HCT116 (cell line): ENCODE results near the gene ZNF543. TPM values are rescaled to one million over a fixed set of nuclear protein-coding genes. Genes with fewer than 3 reads are reported as not detected.

ENCODE experiments used
- ATAC-seq: fragments of 200-7000 bp; cut with Tn5 transposase; 2 replicates; pipeline ENCODE4 v1.9.1; 2020; ENCODE audit warnings: mild to moderate bottlenecking, moderate library complexity
- BruUV-seq: library from RNA; stranded (reverse); fragments of 400-500 nt; replicated peaks from 2 replicates; lab custom pipeline; 2021; lab: Mats Ljungman, UMichigan
- CTCF ChIA-PET: fragments of 300-600 bp; sonication (Branson Sonifier 250); formaldehyde crosslinking; loops from one replicate; lab custom pipeline; 2021; ENCODE audit warnings: antibody characterized with exemption; lab: Charles Lee
- POLR2A ChIA-PET: fragments of 300-600, 350-600 bp; sonication (Branson Sonifier 250); formaldehyde crosslinking; loops from one replicate; lab custom pipeline; 2021; ENCODE audit warnings: antibody characterized with exemption; lab: Charles Lee
- RAD21 ChIA-PET, 2 experiments: fragments of 300-600 bp; sonication (Branson Sonifier 250); formaldehyde crosslinking; loops; one replicate each; lab custom pipeline; 2023; ENCODE audit warnings: low total read pairs in 2 of 2; ENCODE audit not compliant: uncharacterized antibody in 2 of 2, unreplicated experiment in 2 of 2, low non-redundant PET in 1 of 2; lab: Charles Lee
- DNase-seq: peaks from one replicate; pipeline ENCODE4 v3.0.0-alpha.2; 2010; ENCODE audit warnings: low read depth, low spot score
- H2AFZ ChIP-seq: fragments of 200-600 bp; shearing (Covaris generic), sonication (generic); 2 replicates; pipeline ENCODE4 v1.6.1; 2017; ENCODE audit warnings: low read depth, mixed run types, mixed read lengths, antibody characterized with exemption, low read length; ENCODE audit not compliant: poor library complexity, severe bottlenecking
- H3K27ac ChIP-seq: 2 replicates; pipeline ENCODE4 v1.5.1; 2012; ENCODE audit warnings: low read depth, low read length
- H3K27me3 ChIP-seq: fragments of 200-600 bp; sonication (generic); 2 replicates; pipeline ENCODE4 v1.6.1; 2016; ENCODE audit warnings: mixed run types, low read length, mixed read lengths; ENCODE audit not compliant: insufficient read depth
- H3K36me3 ChIP-seq, 2 experiments: fragments of 200-500 bp in 1 of 2; fragments of 200-600 bp in 1 of 2; sonication (Bioruptor generic) in 1 of 2; sonication (generic) in 1 of 2; 2 replicates each; pipeline versions ENCODE4 v1.5.1 to v1.6.1; 2014 to 2016; ENCODE audit warnings: low read length in 2 of 2, inconsistent platforms in 1 of 2, mixed read lengths in 1 of 2, mixed run types in 1 of 2; ENCODE audit not compliant: insufficient read depth in 2 of 2, control insufficient read depth in 1 of 2
- H3K4me1 ChIP-seq, 2 experiments: fragments of 200-600 bp in 1 of 2; sonication (generic) in 1 of 2; 2 replicates each; pipeline versions ENCODE4 v1.5.1 to v1.6.1; 2012 to 2017; ENCODE audit warnings: low read length in 2 of 2, inconsistent platforms in 1 of 2, mild to moderate bottlenecking in 1 of 2, mixed read lengths in 1 of 2, mixed run types in 1 of 2, moderate library complexity in 1 of 2; ENCODE audit not compliant: insufficient read depth in 2 of 2, control insufficient read depth in 1 of 2
- H3K4me2 ChIP-seq: fragments of 200-600 bp; sonication (generic); 2 replicates; pipeline ENCODE4 v1.6.1; 2017; ENCODE audit warnings: mixed run types, low read length, mixed read lengths
- H3K4me3 ChIP-seq, 2 experiments: fragments of 200-600 bp in 1 of 2; sonication (generic) in 1 of 2; replicated peaks in 1 of 2; 2 replicates each; pipeline ENCODE4 v1.5.1; 2011 to 2016; ENCODE audit warnings: low read length in 2 of 2, control low read depth in 1 of 2, low read depth in 1 of 2, mild to moderate bottlenecking in 1 of 2, mixed read lengths in 1 of 2, mixed run types in 1 of 2
- H3K79me2 ChIP-seq: fragments of 200-600 bp; sonication (generic); 2 replicates; pipeline ENCODE4 v1.6.1; 2017; ENCODE audit warnings: mild to moderate bottlenecking, mixed run types, low read length, moderate library complexity, mixed read lengths; ENCODE audit not compliant: insufficient read depth
- H3K9ac ChIP-seq: fragments of 200-600 bp; sonication (generic); 2 replicates; pipeline ENCODE4 v1.6.1; 2016; ENCODE audit warnings: low read length, mixed read lengths
- H3K9me2 ChIP-seq: fragments of 200-600 bp; sonication (generic), shearing (Covaris generic); 2 replicates; pipeline ENCODE4 v1.6.1; 2017; ENCODE audit warnings: mixed run types, mild to moderate bottlenecking, moderate library complexity; ENCODE audit not compliant: insufficient read depth
- H3K9me3 ChIP-seq, 2 experiments: fragments of 200-500 bp in 1 of 2; fragments of 200-600 bp in 1 of 2; sonication (Bioruptor generic) in 1 of 2; sonication (generic) in 1 of 2; 2 replicates each; pipeline ENCODE4 v1.6.1; 2014 to 2017; ENCODE audit warnings: low read length in 2 of 2, mixed read lengths in 2 of 2, inconsistent platforms in 1 of 2, low read depth in 1 of 2, mild to moderate bottlenecking in 1 of 2, mixed run types in 1 of 2, moderate library complexity in 1 of 2; ENCODE audit not compliant: control insufficient read depth in 1 of 2, insufficient read depth in 1 of 2
- H4K20me1 ChIP-seq: fragments of 200-600 bp; sonication (generic), shearing (Covaris generic); 2 replicates; pipeline ENCODE4 v1.6.1; 2017; ENCODE audit warnings: mixed run types, mild to moderate bottlenecking, moderate library complexity; ENCODE audit not compliant: insufficient read depth
- CEBPB ChIP-seq: IDR thresholded peaks from 2 replicates; pipeline ENCODE4 v1.6.1; 2012; ENCODE audit warnings: low read depth
- EGR1 ChIP-seq: IDR thresholded peaks from 2 replicates; pipeline ENCODE4 v1.6.1; 2012; ENCODE audit warnings: low read depth
- EZH2phosphoT487 ChIP-seq: fragments of 200-600 bp; IDR thresholded peaks from 2 replicates; pipeline ENCODE4 v1.6.1; 2018; ENCODE audit warnings: antibody characterized with exemption, borderline replicate concordance
- JUND ChIP-seq: IDR thresholded peaks from 2 replicates; pipeline ENCODE4 v1.6.1; 2012
- POLR2A ChIP-seq: IDR thresholded peaks from 2 replicates; pipeline ENCODE4 v1.7.0; 2011; ENCODE audit warnings: borderline replicate concordance; ENCODE audit not compliant: insufficient read depth, insufficient read length; ENCODE audit errors: extremely low read depth
- SP1 ChIP-seq: IDR thresholded peaks from 2 replicates; pipeline ENCODE4 v1.6.1; 2012; ENCODE audit warnings: low read depth
- YY1 ChIP-seq: IDR thresholded peaks from 2 replicates; pipeline ENCODE4 v1.6.1; 2011; ENCODE audit warnings: low read length, low read depth, moderate library complexity, mild to moderate bottlenecking; ENCODE audit not compliant: insufficient replicate concordance; ENCODE audit errors: extremely low read depth
- ZFX ChIP-seq: fragments of 450-650 bp; IDR thresholded peaks from 2 replicates; pipeline ENCODE4 v1.6.1; 2017
- intact Hi-C: fragments of 100-400 bp; cut with micrococcal nuclease; formaldehyde crosslinking; loops from 2 replicates; pipeline ENCODE4 v1.10.0; 2022
- total RNA-seq: library from RNA; stranded (reverse); gene quantifications from one replicate; pipeline ENCODE4 v1.2.1, GENCODE V29; 2021; ENCODE audit not compliant: unreplicated experiment
- TF ChIP-seq, protein P1 (sequence below), 3 experiments: fragments of 200-600 bp in 1 of 3; sonication (generic) in 1 of 3; IDR thresholded peaks in 2 of 3; conservative IDR thresholded peaks in 1 of 3; 2 replicates each; pipeline ENCODE4 v1.5.1; 2012 to 2017; ENCODE audit warnings: low read depth in 2 of 3, low read length in 2 of 3, antibody characterized with exemption in 1 of 3, borderline replicate concordance in 1 of 3, control low read depth in 1 of 3, mild to moderate bottlenecking in 1 of 3, mixed read lengths in 1 of 3, mixed run types in 1 of 3, moderate library complexity in 1 of 3; ENCODE audit not compliant: insufficient read depth in 1 of 3
- TF ChIP-seq, protein P2 (sequence below): IDR thresholded peaks from 2 replicates; pipeline ENCODE4 v1.6.1; 2011; ENCODE audit warnings: mild to moderate bottlenecking, low read length, moderate library complexity; ENCODE audit not compliant: insufficient replicate concordance; ENCODE audit errors: extremely low read depth

ZNF543 gene
- total RNA-seq, 1 experiment from 2014 or later: 7.6 TPM

DNA sequence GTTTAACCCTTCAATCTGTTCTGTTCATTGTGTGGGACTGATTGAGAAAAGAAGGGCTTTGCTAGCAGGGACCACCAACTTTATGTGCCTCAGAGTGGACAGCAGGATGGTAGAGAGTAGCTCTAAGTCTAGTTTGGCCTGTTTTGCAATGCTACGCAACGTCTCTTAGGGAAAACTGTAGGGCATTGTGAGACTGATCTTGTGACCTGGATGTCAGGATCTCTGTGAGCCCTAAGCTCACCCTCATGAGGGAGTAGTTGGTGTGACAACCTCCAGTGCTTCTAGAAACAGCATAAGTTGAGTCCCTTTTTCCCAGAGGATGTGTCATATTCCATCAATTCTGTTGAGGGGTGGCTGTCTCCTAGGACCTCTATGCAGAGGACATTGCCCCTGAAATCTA, 9.5 kb upstream of the ZNF543 start:
- Histone ChIP-seq H3K79me2 (no peaks in the 10 kb centered on the region), H3K4me1 (no peaks in the 10 kb centered on the region), H3K4me3 (no peak overlapping the region), H3K4me2 (no peak overlapping the region), H2AFZ (no peak overlapping the region), H4K20me1 (no peaks in the 10 kb centered on the region), H3K9me2 (no peaks in the 10 kb centered on the region), H3K27me3 (no peaks in the 10 kb centered on the region), H3K27ac (no peak overlapping the region), H3K36me3 (no peaks in the 10 kb centered on the region), H3K9ac (no peak overlapping the region), H3K9me3 (no peaks in the 10 kb centered on the region)
- TF ChIP-seq SP1: no peak
- ChIA-PET CTCF (no interaction called here), RAD21 (no interaction called here), POLR2A (interaction anchor here (0.6 kb wide), 1 partner anchor 38 kb away, joined by 3 read pairs; no protein-coding TSS in a partner anchor)
- BruUV-seq: no TSS peak
- ATAC-seq (no peak), DNase-seq (no peak)
- intact Hi-C loops: no loop called here

DNA sequence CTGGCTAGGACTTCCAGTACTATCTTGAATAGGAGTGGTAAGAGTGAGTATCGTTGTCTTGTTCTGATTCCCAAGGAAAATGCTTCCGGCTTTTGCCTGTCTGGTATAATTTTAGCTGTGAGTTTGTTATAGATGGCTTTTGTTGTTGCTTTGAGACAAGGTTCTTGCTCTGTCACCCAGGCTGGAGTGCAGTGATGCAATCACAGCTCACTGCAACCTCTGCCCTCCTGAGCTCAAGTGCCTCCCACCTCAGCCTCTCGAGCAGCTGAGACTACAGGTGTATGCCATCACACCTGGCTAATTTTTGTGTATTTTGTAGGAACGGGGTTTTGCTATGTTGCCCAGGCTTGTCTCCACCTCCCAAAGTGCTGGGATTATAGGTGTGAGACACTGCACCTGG, 6.1 kb upstream of the ZNF543 start:
- intact Hi-C loops: no loop called here
- ATAC-seq: no peak
- H3K9me2 ChIP-seq: no peaks in the 10 kb centered on the region
- TF ChIP-seq CEBPB (0 out of 2 replicates have a peak, but pooled peaks have one; percentile 10), SP1 (no peak)
- POLR2A ChIA-PET: no interaction called here
- H3K4me1 ChIP-seq: no peaks in the 10 kb centered on the region
- no TSS peak for BruUV-seq
- CTCF ChIA-PET: no interaction called here
- no peak overlapping the region for H3K4me3 ChIP-seq
- no peaks in the 10 kb centered on the region for H4K20me1 ChIP-seq
- no peak for DNase-seq
- RAD21 ChIA-PET: no interaction called here
- H3K27ac ChIP-seq: no peak overlapping the region
- no peaks in the 10 kb centered on the region for H3K79me2 ChIP-seq
- H3K27me3 ChIP-seq: no peaks in the 10 kb centered on the region
- no peaks in the 10 kb centered on the region for H3K9me3 ChIP-seq
- no peaks in the 10 kb centered on the region for H3K36me3 ChIP-seq
- no peak overlapping the region for H2AFZ ChIP-seq
- no peak overlapping the region for H3K4me2 ChIP-seq
- H3K9ac ChIP-seq: no peak overlapping the region

DNA sequence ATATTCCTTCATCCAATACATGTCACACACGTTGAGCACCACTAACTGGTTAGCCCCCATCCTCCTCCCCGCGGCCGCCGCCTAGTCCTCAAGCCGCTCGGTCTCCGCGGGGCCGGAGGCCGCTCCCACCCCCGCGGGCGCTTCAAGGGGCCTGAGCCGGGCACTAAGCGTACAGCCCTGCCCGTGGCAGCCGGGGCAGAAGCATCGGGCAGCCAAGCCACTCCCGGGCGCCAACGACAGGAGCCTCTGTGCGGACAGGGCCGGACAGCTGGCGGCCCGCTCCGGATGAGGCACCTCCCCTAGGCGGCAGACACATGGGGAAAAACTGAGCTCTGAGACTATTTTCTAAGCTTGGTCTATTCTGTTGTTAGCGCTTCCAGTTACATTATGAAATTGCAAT, 2.8 kb upstream of the ZNF543 start:
- RAD21 ChIA-PET: no interaction called here
- no peaks in the 10 kb centered on the region for H3K9me2 ChIP-seq
- DNase-seq (no peak), ATAC-seq (no peak)
- H3K4me1 ChIP-seq: peaks cover 9 to 13% of the 10 kb centered on the region in 2 experiments
- H3K4me3 ChIP-seq: no peak overlapping the region
- H3K4me2 ChIP-seq: no peak overlapping the region
- no peaks in the 10 kb centered on the region for H3K9me3 ChIP-seq
- no TSS peak for BruUV-seq
- H4K20me1 ChIP-seq: no peaks in the 10 kb centered on the region
- peaks cover 20% of the 10 kb centered on the region for H3K79me2 ChIP-seq
- H3K27me3 ChIP-seq: no peaks in the 10 kb centered on the region
- no peaks in the 10 kb centered on the region for H3K36me3 ChIP-seq
- CTCF ChIA-PET: no interaction called here
- H3K9ac ChIP-seq: no peak overlapping the region
- no peak overlapping the region for H3K27ac ChIP-seq
- H2AFZ ChIP-seq: no peak overlapping the region
- intact Hi-C loops: no loop called here
- POLR2A ChIA-PET: no interaction called here
- TF ChIP-seq ZFX: no peak
- no peak for TF ChIP-seq EZH2phosphoT487
- no peak for TF ChIP-seq SP1
- TF ChIP-seq EGR1: no peak
- TF ChIP-seq YY1: no peak
- TF ChIP-seq JUND: no peak
- TF ChIP-seq, protein P1, sequence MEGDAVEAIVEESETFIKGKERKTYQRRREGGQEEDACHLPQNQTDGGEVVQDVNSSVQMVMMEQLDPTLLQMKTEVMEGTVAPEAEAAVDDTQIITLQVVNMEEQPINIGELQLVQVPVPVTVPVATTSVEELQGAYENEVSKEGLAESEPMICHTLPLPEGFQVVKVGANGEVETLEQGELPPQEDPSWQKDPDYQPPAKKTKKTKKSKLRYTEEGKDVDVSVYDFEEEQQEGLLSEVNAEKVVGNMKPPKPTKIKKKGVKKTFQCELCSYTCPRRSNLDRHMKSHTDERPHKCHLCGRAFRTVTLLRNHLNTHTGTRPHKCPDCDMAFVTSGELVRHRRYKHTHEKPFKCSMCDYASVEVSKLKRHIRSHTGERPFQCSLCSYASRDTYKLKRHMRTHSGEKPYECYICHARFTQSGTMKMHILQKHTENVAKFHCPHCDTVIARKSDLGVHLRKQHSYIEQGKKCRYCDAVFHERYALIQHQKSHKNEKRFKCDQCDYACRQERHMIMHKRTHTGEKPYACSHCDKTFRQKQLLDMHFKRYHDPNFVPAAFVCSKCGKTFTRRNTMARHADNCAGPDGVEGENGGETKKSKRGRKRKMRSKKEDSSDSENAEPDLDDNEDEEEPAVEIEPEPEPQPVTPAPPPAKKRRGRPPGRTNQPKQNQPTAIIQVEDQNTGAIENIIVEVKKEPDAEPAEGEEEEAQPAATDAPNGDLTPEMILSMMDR (IDR thresholded peaks at IDR 0.05 in 2 of 3, conservative IDR thresholded peaks at IDR 0.05 in 1 of 3; ENCODE audit: borderline replicate concordance in 1 of 3, insufficient read depth in 1 of 3, low read depth in 2 of 3, low read length in 2 of 3): no peak
- no peak for TF ChIP-seq POLR2A
- TF ChIP-seq, protein P2, sequence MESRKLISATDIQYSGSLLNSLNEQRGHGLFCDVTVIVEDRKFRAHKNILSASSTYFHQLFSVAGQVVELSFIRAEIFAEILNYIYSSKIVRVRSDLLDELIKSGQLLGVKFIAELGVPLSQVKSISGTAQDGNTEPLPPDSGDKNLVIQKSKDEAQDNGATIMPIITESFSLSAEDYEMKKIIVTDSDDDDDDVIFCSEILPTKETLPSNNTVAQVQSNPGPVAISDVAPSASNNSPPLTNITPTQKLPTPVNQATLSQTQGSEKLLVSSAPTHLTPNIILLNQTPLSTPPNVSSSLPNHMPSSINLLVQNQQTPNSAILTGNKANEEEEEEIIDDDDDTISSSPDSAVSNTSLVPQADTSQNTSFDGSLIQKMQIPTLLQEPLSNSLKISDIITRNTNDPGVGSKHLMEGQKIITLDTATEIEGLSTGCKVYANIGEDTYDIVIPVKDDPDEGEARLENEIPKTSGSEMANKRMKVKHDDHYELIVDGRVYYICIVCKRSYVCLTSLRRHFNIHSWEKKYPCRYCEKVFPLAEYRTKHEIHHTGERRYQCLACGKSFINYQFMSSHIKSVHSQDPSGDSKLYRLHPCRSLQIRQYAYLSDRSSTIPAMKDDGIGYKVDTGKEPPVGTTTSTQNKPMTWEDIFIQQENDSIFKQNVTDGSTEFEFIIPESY: no peak
